SW 1271 (cell line): Measurements from ENCODE around the gene DMP1.
A peak's percentile ranks its signal among the peaks of the same experiment; 100 is the strongest.

ENCODE experiments used
- DNase-seq, 2 experiments: peaks; one replicate each; lab custom pipeline; 2025; lab: John Stamatoyannopoulos, UW

The DMP1 gene, protein sequence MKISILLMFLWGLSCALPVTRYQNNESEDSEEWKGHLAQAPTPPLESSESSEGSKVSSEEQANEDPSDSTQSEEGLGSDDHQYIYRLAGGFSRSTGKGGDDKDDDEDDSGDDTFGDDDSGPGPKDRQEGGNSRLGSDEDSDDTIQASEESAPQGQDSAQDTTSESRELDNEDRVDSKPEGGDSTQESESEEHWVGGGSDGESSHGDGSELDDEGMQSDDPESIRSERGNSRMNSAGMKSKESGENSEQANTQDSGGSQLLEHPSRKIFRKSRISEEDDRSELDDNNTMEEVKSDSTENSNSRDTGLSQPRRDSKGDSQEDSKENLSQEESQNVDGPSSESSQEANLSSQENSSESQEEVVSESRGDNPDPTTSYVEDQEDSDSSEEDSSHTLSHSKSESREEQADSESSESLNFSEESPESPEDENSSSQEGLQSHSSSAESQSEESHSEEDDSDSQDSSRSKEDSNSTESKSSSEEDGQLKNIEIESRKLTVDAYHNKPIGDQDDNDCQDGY

DNA sequence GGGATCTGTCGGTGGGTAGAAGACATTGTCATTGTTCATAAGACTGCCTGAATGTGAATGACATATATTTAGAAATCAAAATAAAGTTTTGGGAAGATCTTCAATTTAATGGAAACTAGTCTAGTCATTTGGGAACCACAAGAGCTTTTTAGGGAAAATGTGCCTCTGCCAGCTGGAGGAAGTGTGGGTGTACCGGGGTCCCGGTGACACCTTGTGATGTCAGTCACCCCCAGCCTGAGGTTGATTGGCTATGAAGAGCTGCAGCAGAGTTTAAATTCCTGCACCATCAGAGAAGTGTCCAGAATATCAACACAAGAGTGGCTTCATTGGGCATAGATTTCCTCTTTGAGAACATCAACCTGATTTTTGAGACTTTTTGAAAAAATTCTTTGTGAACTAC is at the start of gene DMP1:
DMP1 (plus strand) TSS at position 301 of the 400 bp plus-strand sequence. CDS start 6,213 bp downstream, outside the sequence.
- no peak for DNase-seq

DNA sequence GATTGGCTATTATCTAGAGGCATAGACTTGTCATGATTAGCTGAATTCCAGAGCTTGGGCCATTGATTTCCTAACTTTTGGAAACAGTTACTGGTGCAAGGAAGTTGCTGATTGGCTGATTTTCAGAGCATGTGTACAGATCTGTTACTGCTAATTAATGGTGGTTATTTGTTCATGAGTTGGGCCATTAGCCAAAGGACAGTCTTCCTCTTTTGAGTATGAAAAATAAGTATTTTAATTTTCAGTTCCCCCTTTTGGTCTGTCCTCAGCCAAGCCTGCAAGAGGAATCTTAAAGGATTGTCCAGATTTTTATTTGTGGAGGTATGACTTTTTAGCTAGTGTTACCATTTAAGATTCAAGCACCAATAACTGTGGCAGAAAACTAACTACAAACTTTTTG is 48.7 kb upstream of the DMP1 start:
- DNase-seq, result no peak

GRCh38 chr4:87608229-87608628 is 41.9 kb upstream of the DMP1 start, which contains the start of gene DSPP:
Gene DSPP, plus strand, starts transcription at chr4:87608529. Its CDS starts 2,380 bp downstream, at chr4:87610909.
- DNase-seq, result no peak

DNA sequence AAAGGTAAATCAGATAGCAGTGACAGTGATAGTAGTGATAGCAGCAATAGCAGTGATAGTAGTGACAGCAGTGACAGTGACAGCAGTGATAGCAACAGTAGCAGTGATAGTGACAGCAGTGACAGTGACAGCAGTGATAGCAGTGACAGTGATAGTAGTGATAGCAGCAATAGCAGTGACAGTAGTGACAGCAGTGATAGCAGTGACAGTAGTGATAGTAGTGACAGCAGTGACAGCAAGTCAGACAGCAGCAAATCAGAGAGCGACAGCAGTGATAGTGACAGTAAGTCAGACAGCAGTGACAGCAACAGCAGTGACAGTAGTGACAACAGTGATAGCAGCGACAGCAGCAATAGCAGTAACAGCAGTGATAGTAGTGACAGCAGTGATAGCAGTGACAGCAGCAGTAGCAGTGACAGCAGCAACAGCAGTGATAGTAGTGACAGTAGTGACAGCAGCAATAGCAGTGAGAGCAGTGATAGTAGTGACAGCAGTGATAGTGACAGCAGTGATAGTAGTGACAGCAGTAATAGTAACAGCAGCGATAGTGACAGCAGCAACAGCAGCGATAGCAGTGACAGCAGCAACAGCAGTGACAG is 35.7 kb upstream of the DMP1 start:
- no peak for DNase-seq

GRCh38 chr4:87616268-87616667 is 33.8 kb upstream of the DMP1 start:
- DNase-seq, result no peak

- DNase-seq, result no peak
Observed at GRCh38 chr4:87620086-87620485, 30.0 kb upstream of the DMP1 start.

DNA sequence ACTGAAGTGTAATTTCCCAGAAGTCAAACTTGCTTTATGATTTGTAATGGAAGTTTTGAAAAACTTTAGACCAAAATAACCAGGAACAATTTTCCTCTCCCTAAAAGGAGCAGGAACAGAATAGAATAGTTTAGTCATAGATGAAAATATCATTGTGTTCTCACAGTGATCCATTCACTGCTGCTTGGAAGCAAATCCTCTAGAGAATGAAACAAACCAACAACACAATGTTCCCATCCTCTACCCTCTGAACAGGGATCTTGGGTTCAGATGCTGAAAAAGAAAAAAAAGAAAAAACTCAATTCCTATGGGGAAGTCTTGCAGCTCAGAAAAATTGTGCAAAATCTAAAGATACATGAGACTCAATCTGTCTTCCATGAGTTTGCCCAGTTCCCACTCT is 29.6 kb upstream of the DMP1 start:
- no peak for DNase-seq

- no peak for DNase-seq
Observed at GRCh38 chr4:87622303-87622702, 27.8 kb upstream of the DMP1 start.

GRCh38 chr4:87624698-87625097 is 25.4 kb upstream of the DMP1 start:
- DNase-seq, result no peak

- no peak for DNase-seq
Observed at GRCh38 chr4:87631668-87632067, 18.4 kb upstream of the DMP1 start.

DNA sequence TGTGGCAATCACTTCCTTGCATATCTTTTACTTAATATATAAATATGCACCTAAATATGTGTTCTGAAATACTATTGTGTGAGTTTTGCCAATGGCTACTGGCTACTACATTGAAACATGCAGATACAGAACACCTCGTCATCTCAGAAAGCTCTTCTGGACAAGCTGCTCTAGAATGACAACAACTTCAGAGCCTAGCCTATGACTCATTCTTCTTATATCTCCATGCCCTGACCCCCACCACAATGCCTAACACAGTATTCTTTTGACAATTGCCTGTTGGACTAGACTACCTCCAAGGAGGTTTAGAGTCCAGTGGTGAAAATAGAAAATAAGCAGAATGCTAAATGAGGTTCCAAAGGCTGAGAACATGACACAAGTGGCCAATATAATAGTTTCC is 17.6 kb upstream of the DMP1 start:
- DNase-seq, result no peak

- DNase-seq, result no peak
Observed at GRCh38 chr4:87633243-87633642, 16.8 kb upstream of the DMP1 start.

- no peak for DNase-seq
Observed at GRCh38 chr4:87644286-87644685, 5.8 kb upstream of the DMP1 start.

DNA sequence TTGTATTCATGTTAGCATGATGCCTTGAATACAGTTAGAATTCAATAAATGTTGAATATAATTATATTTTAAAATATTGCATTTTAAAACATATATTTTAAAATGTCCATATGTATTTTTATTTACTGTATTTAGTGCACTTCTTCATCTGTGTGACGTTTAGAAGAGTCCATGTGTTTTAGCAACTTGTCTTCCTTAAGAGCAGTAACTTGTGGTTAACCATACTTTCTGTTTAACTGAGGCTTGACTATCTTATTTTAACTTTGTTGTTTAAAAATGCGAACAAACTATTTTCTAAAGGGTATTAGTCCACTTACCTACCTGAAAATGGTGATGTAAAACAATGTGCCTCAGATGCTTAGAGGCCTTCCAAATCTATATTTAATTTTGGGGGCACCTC is 858 bp downstream of the DMP1 start:
- no peak for DNase-seq

GRCh38 chr4:87651941-87652340 is 1.9 kb downstream of the DMP1 start:
- DNase-seq, result no peak

DNA sequence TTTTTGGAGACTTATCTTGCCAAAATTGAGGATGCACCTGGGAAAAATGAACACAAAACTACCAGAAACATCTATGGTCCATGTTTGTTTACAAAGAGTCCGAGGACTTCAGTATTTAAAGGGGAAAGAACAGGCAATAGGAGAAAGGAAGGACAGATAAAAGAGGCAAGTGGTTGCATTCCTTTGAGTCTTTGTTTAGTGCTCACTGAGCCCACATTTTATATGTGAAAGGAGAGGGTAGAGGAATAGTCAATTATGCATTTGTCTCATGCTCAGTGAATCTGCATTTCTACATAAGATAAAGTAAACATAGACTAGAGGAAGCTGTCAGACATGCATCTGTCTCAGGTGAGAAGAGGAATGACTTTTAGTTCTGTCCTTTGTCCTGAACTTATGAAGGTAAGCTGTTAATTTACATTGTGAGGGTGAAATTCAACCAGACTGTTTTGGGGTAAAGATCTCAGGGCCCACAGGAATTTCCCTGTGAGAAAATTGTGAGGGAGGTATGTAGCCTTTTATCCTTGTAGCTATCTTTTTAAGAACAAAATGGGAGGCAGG is 4.5 kb downstream of the DMP1 start:
- no peak for DNase-seq

- DNase-seq, result peak in 1 of 2 experiments; percentile 64
Observed at GRCh38 chr4:87657525-87657924, 7.4 kb downstream of the DMP1 start.

GRCh38 chr4:87659247-87659931 is 9.3 kb downstream of the DMP1 start:
- peak in 1 of 2 experiments; percentile 4 for DNase-seq

GRCh38 chr4:87662871-87663270 is 12.8 kb downstream of the DMP1 start:
- no peak for DNase-seq

DNA sequence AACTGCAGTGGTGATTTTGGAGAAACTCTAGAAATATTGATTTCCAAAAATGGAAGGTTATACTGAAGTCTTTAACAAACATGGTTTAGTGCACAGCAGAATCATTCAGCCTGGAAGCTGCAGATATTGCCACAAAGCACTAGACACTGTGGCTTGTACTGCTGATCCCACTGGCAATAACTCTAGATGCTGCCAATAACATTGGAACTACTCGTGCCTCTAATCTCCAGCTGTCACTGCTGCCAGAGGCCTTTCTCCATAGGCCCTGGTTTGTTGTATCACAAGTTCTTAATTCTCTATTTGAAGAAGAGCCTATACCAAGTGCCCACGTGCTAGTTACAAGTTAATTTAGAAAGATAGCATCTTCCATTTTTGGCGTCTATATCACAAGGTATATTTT is 19.3 kb downstream of the DMP1 start:
- DNase-seq, result no peak

- DNase-seq, result no peak
Observed at GRCh38 chr4:87677731-87678130, 27.7 kb downstream of the DMP1 start.

GRCh38 chr4:87679449-87680169 is 29.5 kb downstream of the DMP1 start:
- peak in 1 of 2 experiments; percentile 28 for DNase-seq
